Panc1 (cell line): ENCODE results near the gene NT5DC3. TPM values are rescaled to one million over a fixed set of nuclear protein-coding genes. Genes with fewer than 3 reads are reported as not detected.

Experiments
- ATAC-seq: fragments of 200-7000 bp; cut with Tn5 transposase; 2 replicates; pipeline ENCODE4 v1.9.1; 2020; ENCODE audit warnings: mild to moderate bottlenecking, moderate library complexity
- BruUV-seq: library from RNA; stranded (reverse); fragments of 400-500 nt; replicated peaks from 2 replicates; lab custom pipeline; 2021; lab: Mats Ljungman, UMichigan
- CTCF ChIA-PET: fragments of 300-600 bp; sonication (Branson Sonifier 250); formaldehyde crosslinking; loops from one replicate; lab custom pipeline; 2022; ENCODE audit warnings: antibody characterized with exemption; lab: Charles Lee
- POLR2A ChIA-PET: fragments of 300-600 bp; sonication (Branson Sonifier 250); formaldehyde crosslinking; loops from one replicate; lab custom pipeline; 2022; ENCODE audit warnings: antibody characterized with exemption; lab: Charles Lee
- DNase-seq: peaks from one replicate; pipeline ENCODE4 v3.0.0-alpha.2; 2010; ENCODE audit warnings: low read depth, low spot score
- H3K27ac ChIP-seq: 2 replicates; pipeline ENCODE4 v1.5.1; 2011; ENCODE audit warnings: mild to moderate bottlenecking, low read length, inconsistent platforms
- H3K27me3 ChIP-seq: fragments of 200-500 bp; sonication (Bioruptor generic); 2 replicates; pipeline ENCODE4 v1.6.0; 2014; ENCODE audit warnings: low read length, inconsistent platforms; ENCODE audit not compliant: control insufficient read depth, insufficient read depth
- H3K36me3 ChIP-seq: fragments of 200-500 bp; sonication (Bioruptor generic); 2 replicates; pipeline ENCODE4 v1.5.1; 2014; ENCODE audit warnings: inconsistent platforms, mild to moderate bottlenecking, low read length, moderate library complexity; ENCODE audit not compliant: control insufficient read depth, insufficient read depth
- H3K4me1 ChIP-seq: 2 replicates; pipeline ENCODE4 v1.5.1; 2011; ENCODE audit warnings: inconsistent platforms, mild to moderate bottlenecking, low read length, moderate library complexity; ENCODE audit not compliant: control insufficient read depth, insufficient read depth
- H3K4me3 ChIP-seq, 2 experiments: 2 replicates each; pipeline ENCODE4 v1.5.1; 2011 to 2012; ENCODE audit warnings: low read depth in 2 of 2, low read length in 2 of 2, mild to moderate bottlenecking in 2 of 2, inconsistent platforms in 1 of 2, moderate library complexity in 1 of 2
- H3K9me3 ChIP-seq: fragments of 200-500 bp; sonication (Bioruptor generic); 2 replicates; pipeline ENCODE4 v1.5.1; 2014; ENCODE audit warnings: low read depth, mild to moderate bottlenecking, inconsistent platforms, low read length, moderate library complexity; ENCODE audit not compliant: control insufficient read depth, insufficient read depth
- POLR2AphosphoS5 ChIP-seq: IDR thresholded peaks from 2 replicates; pipeline ENCODE4 v1.6.1; 2012; ENCODE audit warnings: mild to moderate bottlenecking, low read depth, low read length, moderate library complexity
- REST ChIP-seq, 2 experiments: IDR thresholded peaks; 2 replicates each; pipeline ENCODE4 v1.6.1; 2011 to 2012; ENCODE audit warnings: low read depth in 2 of 2, control low read depth in 1 of 2, low read length in 1 of 2, mild to moderate bottlenecking in 1 of 2, moderate library complexity in 1 of 2; ENCODE audit not compliant: insufficient read depth in 1 of 2
- SIN3A ChIP-seq: IDR thresholded peaks from 2 replicates; pipeline ENCODE4 v1.6.1; 2012; ENCODE audit warnings: low read depth, mild to moderate bottlenecking, low read length, moderate library complexity, borderline replicate concordance; ENCODE audit not compliant: insufficient read depth
- TCF7L2 ChIP-seq: IDR thresholded peaks from 2 replicates; pipeline ENCODE4 v1.6.1; 2011; ENCODE audit warnings: mild to moderate bottlenecking, low read depth, low read length, inconsistent platforms
- in situ Hi-C: cut with HindIII; loops from 2 replicates; pipeline ENCODE4 v1.10.0; 2016; ENCODE audit warnings: low sequenced_read_pairs, low pct_unique_long_range_greater_than_20kb
- intact Hi-C: fragments of 100-400 bp; cut with micrococcal nuclease; formaldehyde crosslinking; loops from one replicate; pipeline ENCODE4 v1.10.0; 2022; ENCODE audit not compliant: unreplicated experiment
- total RNA-seq: library from RNA; stranded (reverse); gene quantifications from one replicate; pipeline ENCODE4 v1.2.1, GENCODE V29; 2021; ENCODE audit not compliant: unreplicated experiment
- TF ChIP-seq, protein P1 (sequence below): fragments of 450-650 bp; IDR thresholded peaks from 2 replicates; pipeline ENCODE4 v1.5.1; 2017; ENCODE audit warnings: mild to moderate bottlenecking

NT5DC3 gene
- total RNA-seq, 1 experiment from 2014 or later, result 24.9 TPM

DNA sequence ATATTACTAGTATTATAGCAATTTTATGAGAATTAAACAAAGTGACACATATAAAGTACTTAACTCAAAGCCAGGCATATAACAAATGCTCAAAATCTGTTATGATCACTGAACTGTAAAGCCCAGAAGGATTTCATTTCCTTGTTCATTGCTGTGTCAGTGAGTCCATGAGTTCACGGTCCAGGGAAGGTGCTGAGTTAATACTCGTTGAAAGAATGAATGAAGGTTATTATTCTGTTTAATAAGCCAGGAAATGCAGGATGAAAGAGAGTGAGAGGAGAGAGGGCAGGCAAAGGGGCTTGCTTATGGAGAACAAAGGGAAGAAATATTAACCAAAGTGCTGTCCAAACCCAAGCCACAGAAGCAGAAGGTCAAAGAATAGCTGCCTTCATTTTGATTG is 40.2 kb upstream of the NT5DC3 start:
- intact Hi-C loops (loop anchor here (5.0 kb wide), 1 partner anchor 226 kb away; no protein-coding TSS in a partner anchor), in situ Hi-C loops (no loop called here)
- H3K27ac ChIP-seq, result no peak overlapping the region
- no peaks in the 10 kb centered on the region; the same call in 1 of the 2 replicates for H3K27me3 ChIP-seq
- H3K36me3 ChIP-seq, result no peaks in the 10 kb centered on the region
- CTCF ChIA-PET, result no interaction called here
- no peak for DNase-seq
- POLR2A ChIA-PET, result no interaction called here
- no peak overlapping the region for H3K4me3 ChIP-seq
- no peaks in the 10 kb centered on the region for H3K9me3 ChIP-seq
- no TSS peak for BruUV-seq
- TF ChIP-seq TCF7L2 (no peak), POLR2AphosphoS5 (no peak), SIN3A (no peak), REST (IDR thresholded peaks at IDR 0.05; ENCODE audit: insufficient read depth in 1 of 2, low read depth in 2 of 2, low read length in 1 of 2) (no peak)
- TF ChIP-seq, protein P1, sequence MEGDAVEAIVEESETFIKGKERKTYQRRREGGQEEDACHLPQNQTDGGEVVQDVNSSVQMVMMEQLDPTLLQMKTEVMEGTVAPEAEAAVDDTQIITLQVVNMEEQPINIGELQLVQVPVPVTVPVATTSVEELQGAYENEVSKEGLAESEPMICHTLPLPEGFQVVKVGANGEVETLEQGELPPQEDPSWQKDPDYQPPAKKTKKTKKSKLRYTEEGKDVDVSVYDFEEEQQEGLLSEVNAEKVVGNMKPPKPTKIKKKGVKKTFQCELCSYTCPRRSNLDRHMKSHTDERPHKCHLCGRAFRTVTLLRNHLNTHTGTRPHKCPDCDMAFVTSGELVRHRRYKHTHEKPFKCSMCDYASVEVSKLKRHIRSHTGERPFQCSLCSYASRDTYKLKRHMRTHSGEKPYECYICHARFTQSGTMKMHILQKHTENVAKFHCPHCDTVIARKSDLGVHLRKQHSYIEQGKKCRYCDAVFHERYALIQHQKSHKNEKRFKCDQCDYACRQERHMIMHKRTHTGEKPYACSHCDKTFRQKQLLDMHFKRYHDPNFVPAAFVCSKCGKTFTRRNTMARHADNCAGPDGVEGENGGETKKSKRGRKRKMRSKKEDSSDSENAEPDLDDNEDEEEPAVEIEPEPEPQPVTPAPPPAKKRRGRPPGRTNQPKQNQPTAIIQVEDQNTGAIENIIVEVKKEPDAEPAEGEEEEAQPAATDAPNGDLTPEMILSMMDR, result no peak
- ATAC-seq, result no peak
- H3K4me1 ChIP-seq, result 0 out of 2 replicates have a peak, but pooled peaks cover 4% of the 10 kb centered on the region

- in situ Hi-C loops (no loop called here), intact Hi-C loops (loop anchor here (5.0 kb wide), 1 partner anchor 227 kb away; no protein-coding TSS in a partner anchor)
- Histone ChIP-seq H3K36me3 (no peaks in the 10 kb centered on the region), H3K4me1 (0 out of 2 replicates have a peak, but pooled peaks cover 4% of the 10 kb centered on the region), H3K9me3 (no peaks in the 10 kb centered on the region), H3K4me3 (no peak overlapping the region), H3K27ac (no peak overlapping the region), H3K27me3 (no peaks in the 10 kb centered on the region; the same call in 1 of the 2 replicates)
- BruUV-seq, result no TSS peak
- ChIA-PET CTCF (no interaction called here), POLR2A (interaction anchor here (0.6 kb wide), 1 partner anchor 118 kb away, joined by 7 read pairs; no protein-coding TSS in a partner anchor)
- ATAC-seq, result no peak
- no peak for DNase-seq
- no peak for TF ChIP-seq REST (IDR thresholded peaks at IDR 0.05; ENCODE audit: insufficient read depth in 1 of 2, low read depth in 2 of 2, low read length in 1 of 2)
- TF ChIP-seq SIN3A, result no peak
- no peak for TF ChIP-seq POLR2AphosphoS5
- TF ChIP-seq, protein P1, result no peak
- TF ChIP-seq TCF7L2, result no peak
Observed at GRCh38 chr12:103880299-103881142, 39.5 kb upstream of the NT5DC3 start.
